Activated T-helper 9 cell treated with anti-CD3 and anti-CD28 coated beads, Interleukin-2, amount 50 U/mL, for 16 hours (primary cell): Measurements from ENCODE around the gene OVCA2.
A peak's percentile ranks its signal among the peaks of the same experiment; 100 is the strongest.

ENCODE experiments used
- DNase-seq: peaks from one replicate; pipeline ENCODE4 v3.0.0-alpha.2; 2020; ENCODE audit warnings: low read depth

Gene OVCA2

GRCh38 chr17:2013994-2014317 lies 27.9 kb upstream of the OVCA2 start:
- DNase-seq = no peak

- DNase-seq = no peak
Observed at GRCh38 chr17:2015314-2015713, 26.5 kb upstream of the OVCA2 start.

GRCh38 chr17:2016494-2016893 lies 25.3 kb upstream of the OVCA2 start:
- no peak for DNase-seq

- no peak for DNase-seq
Observed at GRCh38 chr17:2017274-2017941, 24.4 kb upstream of the OVCA2 start.

- no peak for DNase-seq
Observed at GRCh38 chr17:2018716-2019510, 22.9 kb upstream of the OVCA2 start.

- no peak for DNase-seq
Observed at GRCh38 chr17:2019723-2020122, 22.1 kb upstream of the OVCA2 start.

- no peak for DNase-seq
Observed at GRCh38 chr17:2020721-2021120, 21.1 kb upstream of the OVCA2 start.

- no peak for DNase-seq
Observed at GRCh38 chr17:2022647-2023240, 19.1 kb upstream of the OVCA2 start.

- DNase-seq = no peak
Observed at GRCh38 chr17:2023256-2023655, 18.6 kb upstream of the OVCA2 start.

GRCh38 chr17:2023692-2024571 lies 17.9 kb upstream of the OVCA2 start:
- no peak for DNase-seq

GRCh38 chr17:2024572-2025219 lies 17.1 kb upstream of the OVCA2 start:
- no peak for DNase-seq

GRCh38 chr17:2025220-2025621 lies 16.6 kb upstream of the OVCA2 start, which contains the start of gene RTN4RL1:
RTN4RL1 (minus strand) TSS chr17:2025334; CDS start chr17:2024865, 469 bp downstream.
- DNase-seq = peak; percentile 64

GRCh38 chr17:2025622-2026309 lies 16.1 kb upstream of the OVCA2 start:
- DNase-seq = no peak

- no peak for DNase-seq
Observed at GRCh38 chr17:2027528-2028233, 14.1 kb upstream of the OVCA2 start.

GRCh38 chr17:2028234-2028614 lies 13.6 kb upstream of the OVCA2 start:
- DNase-seq = no peak

- DNase-seq = no peak
Observed at GRCh38 chr17:2028737-2029136, 13.1 kb upstream of the OVCA2 start.

- DNase-seq = peak; percentile 83
Observed at GRCh38 chr17:2029911-2030778, 11.7 kb upstream of the OVCA2 start, which contains the start of gene DPH1. DPH1 (plus strand) TSS chr17:2030153; CDS start chr17:2030170, 17 bp downstream.

- DNase-seq = no peak
Observed at GRCh38 chr17:2030779-2031163, 11.1 kb upstream of the OVCA2 start.

- DNase-seq = no peak
Observed at GRCh38 chr17:2033153-2033552, 8.7 kb upstream of the OVCA2 start.
